ENCODE results near the gene CCT6A.
A peak's percentile ranks its signal among the peaks of the same experiment; 100 is the strongest.
"Not testable (repeated sequence)": the region's sequence is repeated elsewhere in the genome, so short reads cannot be mapped to it uniquely, and the experiment has no call there.

CCT6A gene

GRCh38 chr7:56023500-56023899, 28.1 kb upstream of the CCT6A start:
- TF ChIP-seq, protein P1, sequence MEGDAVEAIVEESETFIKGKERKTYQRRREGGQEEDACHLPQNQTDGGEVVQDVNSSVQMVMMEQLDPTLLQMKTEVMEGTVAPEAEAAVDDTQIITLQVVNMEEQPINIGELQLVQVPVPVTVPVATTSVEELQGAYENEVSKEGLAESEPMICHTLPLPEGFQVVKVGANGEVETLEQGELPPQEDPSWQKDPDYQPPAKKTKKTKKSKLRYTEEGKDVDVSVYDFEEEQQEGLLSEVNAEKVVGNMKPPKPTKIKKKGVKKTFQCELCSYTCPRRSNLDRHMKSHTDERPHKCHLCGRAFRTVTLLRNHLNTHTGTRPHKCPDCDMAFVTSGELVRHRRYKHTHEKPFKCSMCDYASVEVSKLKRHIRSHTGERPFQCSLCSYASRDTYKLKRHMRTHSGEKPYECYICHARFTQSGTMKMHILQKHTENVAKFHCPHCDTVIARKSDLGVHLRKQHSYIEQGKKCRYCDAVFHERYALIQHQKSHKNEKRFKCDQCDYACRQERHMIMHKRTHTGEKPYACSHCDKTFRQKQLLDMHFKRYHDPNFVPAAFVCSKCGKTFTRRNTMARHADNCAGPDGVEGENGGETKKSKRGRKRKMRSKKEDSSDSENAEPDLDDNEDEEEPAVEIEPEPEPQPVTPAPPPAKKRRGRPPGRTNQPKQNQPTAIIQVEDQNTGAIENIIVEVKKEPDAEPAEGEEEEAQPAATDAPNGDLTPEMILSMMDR (IDR thresholded peaks at IDR 0.05; ENCODE audit: control insufficient read depth, extremely low read depth, insufficient read depth), result no peak
- H3K4me3 ChIP-seq (ENCODE audit: low read depth, low read length), result no peak overlapping the region
- DNase-seq (ENCODE audit: low read depth), result no peak

GRCh38 chr7:56026538-56026937, 25.0 kb upstream of the CCT6A start:
- no peak for DNase-seq (ENCODE audit: low read depth)
- no peak overlapping the region for H3K4me3 ChIP-seq (ENCODE audit: low read depth, low read length)
- TF ChIP-seq, protein P1 (IDR thresholded peaks at IDR 0.05; ENCODE audit: control insufficient read depth, extremely low read depth, insufficient read depth), result no peak

- DNase-seq (ENCODE audit: low read depth), result no peak
- TF ChIP-seq, protein P1 (IDR thresholded peaks at IDR 0.05; ENCODE audit: control insufficient read depth, extremely low read depth, insufficient read depth), result no peak
- H3K4me3 ChIP-seq (ENCODE audit: low read depth, low read length), result no peak overlapping the region
Observed at GRCh38 chr7:56028942-56029630, 22.5 kb upstream of the CCT6A start.

DNA sequence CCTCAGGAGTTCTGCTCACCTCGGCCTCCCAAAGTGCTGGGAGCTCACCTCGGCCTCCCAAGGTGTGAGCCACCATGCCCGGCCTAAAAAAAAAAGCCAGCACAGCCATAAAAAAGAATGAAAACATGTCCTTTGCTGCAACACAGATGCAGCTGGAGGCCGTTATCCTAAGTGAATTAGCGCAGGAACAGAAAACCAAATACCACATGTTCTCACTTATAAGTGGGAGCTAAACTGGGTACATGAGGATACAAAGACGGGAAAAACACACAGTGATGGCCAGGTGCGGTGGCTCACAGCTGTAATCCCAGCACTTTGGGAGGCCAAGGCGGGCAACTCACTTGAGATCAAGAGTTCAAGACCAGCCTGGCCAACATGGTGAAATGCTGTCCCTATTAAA, 21.2 kb upstream of the CCT6A start:
- TF ChIP-seq, protein P1 (IDR thresholded peaks at IDR 0.05; ENCODE audit: control insufficient read depth, extremely low read depth, insufficient read depth), result no peak
- DNase-seq (ENCODE audit: low read depth), result no peak

DNA sequence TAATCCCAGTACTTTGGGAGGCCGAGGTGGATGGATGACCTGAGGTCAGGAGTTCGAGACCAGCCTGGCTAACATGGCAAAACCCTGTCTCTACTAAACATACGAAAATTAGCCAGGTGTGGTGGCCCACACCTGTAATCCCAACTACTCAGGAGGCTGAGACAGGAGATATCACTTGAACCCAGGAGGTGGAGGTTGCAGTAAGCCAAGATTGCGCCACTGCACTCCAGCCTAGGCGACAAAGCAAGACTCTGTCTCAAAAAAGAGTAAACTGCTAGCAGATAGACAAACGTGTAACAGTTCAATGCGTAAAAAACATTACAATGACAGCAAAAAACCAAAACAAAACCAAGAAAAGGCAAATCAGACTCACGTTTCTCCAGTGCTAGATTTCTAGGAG, 20.0 kb upstream of the CCT6A start:
- H3K4me3 ChIP-seq (ENCODE audit: low read depth, low read length); DNase-seq (ENCODE audit: low read depth): not testable (repeated sequence)

More for the DNA sequence above, 21.2 kb upstream of the CCT6A start:
- no peak overlapping the region for H3K4me3 ChIP-seq (ENCODE audit: low read depth, low read length)

- H3K4me3 ChIP-seq (ENCODE audit: low read depth, low read length); DNase-seq (ENCODE audit: low read depth): not testable (repeated sequence)
Observed at GRCh38 chr7:56032578-56032977, 19.0 kb upstream of the CCT6A start.

- H3K4me3 ChIP-seq (ENCODE audit: low read depth, low read length), result peak overlapping the region; percentile 78
- TF ChIP-seq, protein P1 (IDR thresholded peaks at IDR 0.05; ENCODE audit: control insufficient read depth, extremely low read depth, insufficient read depth), result no peak
- peak; percentile 72 for DNase-seq (ENCODE audit: low read depth)
Observed at GRCh38 chr7:56033671-56034432, 17.7 kb upstream of the CCT6A start.

- H3K4me3 ChIP-seq (ENCODE audit: low read depth, low read length), result no peak overlapping the region
- DNase-seq (ENCODE audit: low read depth), result no peak
- TF ChIP-seq, protein P1 (IDR thresholded peaks at IDR 0.05; ENCODE audit: control insufficient read depth, extremely low read depth, insufficient read depth), result no peak
Observed at GRCh38 chr7:56040730-56041129, 10.8 kb upstream of the CCT6A start.

GRCh38 chr7:56045758-56046157, 5.8 kb upstream of the CCT6A start:
- H3K4me3 ChIP-seq (ENCODE audit: low read depth, low read length); DNase-seq (ENCODE audit: low read depth): not testable (repeated sequence)

All from LNCaP clone FGC (cell line).